OCI-LY3 (cell line): ENCODE data around the gene SMURF1.

Experiments used
- H2AFZ ChIP-seq: fragments of 200-600, 300-600 bp; shearing (Covaris generic); 2 replicates; pipeline ENCODE4 v1.6.0; 2014; ENCODE audit warnings: antibody characterized with exemption, low read depth, low read length
- H3K27ac ChIP-seq: fragments of 200-600, 300-600 bp; sonication (generic); 2 replicates; pipeline ENCODE4 v1.5.1; 2014; ENCODE audit warnings: mild to moderate bottlenecking, low read length, moderate library complexity, mixed read lengths
- H3K27me3 ChIP-seq: fragments of 200-600, 300-600 bp; sonication (generic); 2 replicates; pipeline ENCODE4 v1.6.1; 2014; ENCODE audit warnings: low read depth, low read length, mixed read lengths
- H3K36me3 ChIP-seq: fragments of 200-600, 300-600 bp; sonication (generic); replicated peaks from 2 replicates; pipeline ENCODE3; 2014; ENCODE audit warnings: low read depth, low read length, mixed read lengths
- H3K4me1 ChIP-seq: fragments of 300-600, 200-600 bp; sonication (generic); 2 replicates; pipeline ENCODE4 v1.6.1; 2014; ENCODE audit warnings: low read length, mixed read lengths
- H3K4me2 ChIP-seq: fragments of 200-600, 300-600 bp; sonication (generic); 2 replicates; pipeline ENCODE4 v1.6.1; 2014; ENCODE audit warnings: low read length, mixed read lengths
- H3K4me3 ChIP-seq: fragments of 300-600, 200-600 bp; sonication (generic); 2 replicates; pipeline ENCODE4 v1.5.1; 2014; ENCODE audit warnings: antibody characterized with exemption, mild to moderate bottlenecking, low read length, moderate library complexity
- H3K79me2 ChIP-seq: fragments of 300-600, 200-600 bp; shearing (Covaris generic); 2 replicates; pipeline ENCODE4 v1.6.1; 2014; ENCODE audit warnings: mild to moderate bottlenecking, low read length, mixed read lengths
- H3K9ac ChIP-seq: fragments of 300-600, 200-600 bp; shearing (Covaris generic); 2 replicates; pipeline ENCODE4 v1.6.0; 2014; ENCODE audit warnings: mild to moderate bottlenecking, low read length, moderate library complexity
- H3K9me3 ChIP-seq: fragments of 200-600, 300-600 bp; shearing (Covaris generic); 2 replicates; pipeline ENCODE4 v1.6.1; 2014; ENCODE audit warnings: low read length, mixed read lengths; ENCODE audit not compliant: insufficient read depth
- H4K20me1 ChIP-seq: fragments of 200-600, 300-600 bp; sonication (generic); 2 replicates; pipeline ENCODE4 v1.6.1; 2016; ENCODE audit warnings: low read length, mixed read lengths; ENCODE audit not compliant: insufficient read depth
- CTCF ChIP-seq: fragments of 200-600, 300-600 bp; sonication (generic); IDR thresholded peaks from 2 replicates; pipeline ENCODE4 v1.5.1; 2014; ENCODE audit warnings: antibody characterized with exemption, low read length, low read depth
- EZH2phosphoT487 ChIP-seq: fragments of 200-600 bp; shearing (Covaris generic); IDR thresholded peaks from 2 replicates; pipeline ENCODE4 v1.6.1; 2018; ENCODE audit warnings: antibody characterized with exemption, mixed run types, low read depth

SMURF1 gene

GRCh38 chr7:99143853-99144672, at the start of gene SMURF1:
TSS of gene SMURF1 (minus strand) at chr7:99144108. CDS start at chr7:99143780, 328 bp downstream.
- peak within 1 kb of the TSS; percentile 90 for H3K4me2 ChIP-seq
- H4K20me1 ChIP-seq, result peaks cover 30% of the 10 kb centered on the region; the same call in 1 of the 2 replicates
- peaks cover 34% of the 10 kb centered on the region for H3K79me2 ChIP-seq
- peaks cover 4% of the 10 kb centered on the region for H3K36me3 ChIP-seq
- no peak for TF ChIP-seq CTCF
- no peak for TF ChIP-seq EZH2phosphoT487
- peak within 1 kb of the TSS; percentile 94 for H2AFZ ChIP-seq
- no peaks in the 10 kb centered on the region for H3K9me3 ChIP-seq
- H3K27me3 ChIP-seq, result peaks cover 5% of the 10 kb centered on the region; the same call in 1 of the 2 replicates
- peak within 1 kb of the TSS; percentile 56 for H3K27ac ChIP-seq
- peaks cover 20% of the 10 kb centered on the region for H3K4me1 ChIP-seq
- peak within 1 kb of the TSS; percentile 91 for H3K4me3 ChIP-seq
- H3K9ac ChIP-seq, result peak within 1 kb of the TSS; percentile 90

DNA sequence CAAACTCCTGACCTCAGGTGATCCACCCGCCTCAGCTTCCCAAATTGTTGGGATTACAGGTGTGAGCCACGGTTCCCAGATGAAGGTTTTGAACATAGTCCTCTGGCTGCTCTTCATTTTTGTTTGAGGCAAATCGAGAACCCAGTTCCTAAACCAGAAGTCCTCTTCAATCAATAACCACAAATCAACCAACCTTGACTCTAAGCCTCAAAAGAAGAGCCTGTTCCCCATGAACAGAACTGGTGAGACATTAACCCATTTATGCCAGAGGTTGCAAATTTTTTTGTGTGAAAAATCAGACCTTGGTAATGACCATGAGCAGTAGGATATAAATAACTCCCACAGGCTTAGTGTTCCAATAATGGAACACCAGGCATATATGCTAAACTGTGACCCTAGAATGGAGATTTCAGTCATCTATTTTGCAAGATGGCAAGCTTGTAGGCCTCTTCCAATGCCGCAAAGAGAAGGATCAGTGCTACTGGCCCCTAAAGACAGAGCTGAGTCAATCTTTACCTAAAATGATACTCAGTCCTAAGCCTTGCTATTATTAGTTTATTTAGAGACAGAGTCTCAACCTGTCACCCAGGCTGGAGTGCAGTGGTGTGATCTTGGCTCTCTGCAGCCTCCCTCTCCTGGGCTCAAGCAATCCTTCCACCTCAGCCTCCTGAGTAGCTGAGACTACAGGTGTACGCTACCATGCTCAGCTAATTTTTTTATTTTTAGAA, 48.1 kb upstream of the SMURF1 start:
- Histone ChIP-seq H3K27ac (no peak overlapping the region), H3K36me3 (no peaks in the 10 kb centered on the region), H2AFZ (no peak overlapping the region), H3K79me2 (no peaks in the 10 kb centered on the region), H3K4me3 (no peak overlapping the region), H3K4me1 (peaks cover 4% of the 10 kb centered on the region; the same call in 1 of the 2 replicates), H3K4me2 (no peak overlapping the region), H3K27me3 (peaks cover 12% of the 10 kb centered on the region), H3K9ac (no peak overlapping the region), H4K20me1 (no peaks in the 10 kb centered on the region), H3K9me3 (no peaks in the 10 kb centered on the region)
- TF ChIP-seq EZH2phosphoT487 (no peak), CTCF (no peak)

DNA sequence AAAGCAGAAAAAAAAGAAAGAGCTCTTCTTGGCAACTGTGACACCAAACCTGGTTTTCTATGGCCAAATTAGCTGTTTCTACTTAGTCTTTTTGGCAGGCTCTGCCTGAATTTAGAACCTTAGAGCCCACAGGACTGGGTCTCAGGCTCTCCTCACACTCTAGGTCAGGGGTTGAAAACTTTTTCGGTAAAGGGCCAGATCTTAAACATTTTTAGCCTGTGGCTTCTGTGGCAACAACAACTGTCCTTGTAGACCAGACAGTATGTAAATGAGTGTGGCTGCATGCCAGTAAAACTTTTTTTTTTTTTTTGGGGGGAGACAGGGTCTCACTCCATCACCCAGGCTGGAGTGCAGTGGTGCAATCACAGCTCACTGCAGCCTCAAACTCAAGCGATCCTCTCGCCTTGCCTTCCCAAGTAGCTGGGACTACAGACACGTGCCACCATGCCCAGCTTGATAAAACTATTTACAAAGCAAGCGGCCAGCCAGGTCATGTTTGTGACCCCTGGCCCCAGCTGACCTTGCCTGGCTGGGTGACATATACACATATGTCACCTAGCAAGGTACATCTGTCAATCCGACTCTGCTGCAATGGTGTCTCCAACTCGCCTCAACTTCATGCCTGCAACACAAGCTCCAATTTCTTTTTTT, 46.6 kb upstream of the SMURF1 start:
- H3K79me2 ChIP-seq, result no peaks in the 10 kb centered on the region
- H3K4me1 ChIP-seq, result peaks cover 4% of the 10 kb centered on the region; the same call in 1 of the 2 replicates
- no peak overlapping the region for H3K4me2 ChIP-seq
- no peak overlapping the region for H3K9ac ChIP-seq
- no peaks in the 10 kb centered on the region for H3K9me3 ChIP-seq
- H3K4me3 ChIP-seq, result no peak overlapping the region
- no peaks in the 10 kb centered on the region for H4K20me1 ChIP-seq
- no peak overlapping the region for H2AFZ ChIP-seq
- TF ChIP-seq CTCF (no peak), EZH2phosphoT487 (no peak)
- H3K27me3 ChIP-seq, result peaks cover 12% of the 10 kb centered on the region
- H3K36me3 ChIP-seq, result no peaks in the 10 kb centered on the region
- no peak overlapping the region for H3K27ac ChIP-seq

GRCh38 chr7:99189222-99189621, 45.3 kb upstream of the SMURF1 start:
- H3K79me2 ChIP-seq, result no peaks in the 10 kb centered on the region
- no peak overlapping the region for H3K4me2 ChIP-seq
- no peak overlapping the region for H2AFZ ChIP-seq
- H3K4me1 ChIP-seq, result peaks cover 4% of the 10 kb centered on the region; the same call in 1 of the 2 replicates
- no peaks in the 10 kb centered on the region for H3K9me3 ChIP-seq
- H3K9ac ChIP-seq, result no peak overlapping the region
- H4K20me1 ChIP-seq, result no peaks in the 10 kb centered on the region
- H3K27me3 ChIP-seq, result peaks cover 12% of the 10 kb centered on the region
- no peaks in the 10 kb centered on the region for H3K36me3 ChIP-seq
- H3K27ac ChIP-seq, result no peak overlapping the region
- H3K4me3 ChIP-seq, result no peak overlapping the region
- TF ChIP-seq CTCF (no peak), EZH2phosphoT487 (no peak)
